HepG2 (cell line): Measurements from ENCODE around the gene NOP56. TPM values are rescaled to one million over a fixed set of nuclear protein-coding genes. Genes with fewer than 3 reads are reported as not detected.
A peak's percentile ranks its signal among the peaks of the same experiment; 100 is the strongest.

Source experiments
- BHLHE40 ChIP-seq: IDR thresholded peaks from 2 replicates; pipeline ENCODE4 v1.6.1; 2011; ENCODE audit warnings: low read length, improper control_type of control experiment
- FOXA1 ChIP-seq, 2 experiments: fragments of 450-650 bp in 1 of 2; sonication (generic) in 1 of 2; formaldehyde crosslinking in 1 of 2; IDR thresholded peaks; 2 replicates each; pipeline versions ENCODE4 v1.4.0 to v1.6.1; 2016 to 2020; ENCODE audit warnings: missing genetic modification reagents in 1 of 2
- FOXK1 ChIP-seq: sonication (generic); formaldehyde crosslinking; IDR thresholded peaks from 2 replicates; pipeline ENCODE4 v1.4.0; 2020; ENCODE audit warnings: low read depth, missing genetic modification reagents, borderline replicate concordance
- HCFC1 ChIP-seq: fragments of 150-350 bp; IDR thresholded peaks from 2 replicates; pipeline ENCODE4 v1.6.1; 2014; ENCODE audit warnings: low read depth, low read length
- MBNL3 ChIP-seq: fragments of 250-450 bp; sonication (Bioruptor Pico); conservative IDR thresholded peaks from 2 replicates; pipeline ENCODE4 v1.8.0; 2022; ENCODE audit warnings: mild to moderate bottlenecking, inconsistent platforms
- SAP130 ChIP-seq: IDR thresholded peaks from 2 replicates; pipeline ENCODE4 v1.6.1; 2016; ENCODE audit warnings: low read depth
- ZNF567 ChIP-seq: sonication (generic); formaldehyde crosslinking; IDR thresholded peaks from 2 replicates; pipeline ENCODE4 v1.8.1; 2023; ENCODE audit warnings: mild to moderate bottlenecking, missing genetic modification reagents, borderline replicate concordance
- polyA plus RNA-seq, 8 experiments: library from polyadenylated mRNA; depleted of rRNA in 3 of 8; stranded (reverse) in 7 of 8; unstranded in 1 of 8; fragments of >200 nt; fragmentation: Illumina TruSeq in 4 of 8; extraction: Trizol in 4 of 8; gene quantifications; 2 replicates each; pipeline versions ENCODE4 v1.2.1 to v1.2.3, GENCODE V29; 2011 to 2016; ENCODE audit warnings: low read depth in 4 of 8, missing spikeins in 1 of 8, mixed read lengths in 1 of 8; ENCODE audit not compliant: insufficient read depth in 1 of 8
- total RNA-seq, 5 experiments: library from RNA; depleted of rRNA; stranded (reverse); fragments of >200 nt; fragmentation: Illumina TruSeq; extraction: Trizol; gene quantifications; 2 replicates each; pipeline ENCODE4 v1.2.3, GENCODE V29; 2016; ENCODE audit warnings: low read depth in 1 of 5
- TF ChIP-seq, protein P1 (sequence below): IDR thresholded peaks from 2 replicates; pipeline ENCODE4 v1.6.1; 2012; ENCODE audit warnings: low read depth, low read length, improper control_type of control experiment
- TF ChIP-seq, protein P2 (sequence below): IDR thresholded peaks from 2 replicates; pipeline ENCODE4 v1.6.1; 2018; ENCODE audit warnings: missing genetic modification reagents, mild to moderate bottlenecking, missing compliant biosample characterization
- TF ChIP-seq, protein P3 (sequence below): sonication (generic); formaldehyde crosslinking; IDR thresholded peaks from 2 replicates; pipeline ENCODE4 v1.5.1; 2020; ENCODE audit warnings: mild to moderate bottlenecking, missing genetic modification reagents, borderline replicate concordance
- TF ChIP-seq, protein P4 (sequence below): sonication (generic); formaldehyde crosslinking; IDR thresholded peaks from 2 replicates; pipeline ENCODE4 v1.5.0; 2020; ENCODE audit warnings: missing genetic modification reagents

Gene NOP56
- total and polyA plus RNA-seq, 2 of the 13 experiments (the other 11 are each of a cell fraction or from before 2014, with no cell fraction given) = 369 to 1,116 TPM

DNA sequence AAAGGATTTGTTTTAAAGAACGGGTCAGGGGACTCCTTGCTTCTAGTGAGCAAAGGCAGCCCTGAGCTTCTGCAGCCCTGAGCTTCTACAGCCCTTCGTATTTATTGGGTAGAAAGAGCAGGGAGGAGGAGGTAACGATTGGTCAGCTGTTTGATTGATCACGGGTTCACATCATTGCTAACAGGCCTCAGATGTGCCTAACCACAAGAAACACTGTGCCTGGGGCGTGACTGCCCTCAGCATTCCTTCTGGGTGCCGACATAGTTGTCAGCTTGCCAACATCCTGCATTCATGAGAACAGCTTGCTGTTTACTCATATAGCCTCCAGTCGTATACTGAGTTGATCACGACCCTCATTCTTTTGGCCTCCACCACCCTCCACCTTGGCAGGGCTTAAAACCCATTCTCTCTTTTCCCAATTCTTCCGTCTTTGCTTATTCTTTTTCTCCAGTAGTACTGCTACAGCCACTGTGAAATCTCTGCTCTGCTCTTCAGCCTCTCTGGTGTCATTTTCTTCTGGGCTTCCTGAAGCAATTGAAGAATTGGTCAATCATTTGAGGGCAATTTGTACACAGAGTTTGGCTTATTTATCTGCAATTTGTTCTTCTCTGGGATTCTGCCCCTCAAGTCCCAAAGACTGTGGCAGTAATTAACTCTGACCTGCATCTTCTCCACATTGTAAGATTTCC, 25.4 kb upstream of the NOP56 start (continued):
- TF ChIP-seq BHLHE40 (peak; percentile 81), FOXK1 (CRISPR knock-in tag) (no peak), SAP130 (0 out of 2 replicates have a peak, but pooled peaks have one; percentile 11), ZNF567 (CRISPR knock-in tag) (no peak), FOXA1 (IDR thresholded peaks at IDR 0.05) (no peak), FOXA1 (CRISPR knock-in tag; IDR thresholded peaks at IDR 0.05) (peak; percentile 32; the same call in 1 of the 2 replicates), HCFC1 (no peak), MBNL3 (no peak)
- TF ChIP-seq, protein P1, sequence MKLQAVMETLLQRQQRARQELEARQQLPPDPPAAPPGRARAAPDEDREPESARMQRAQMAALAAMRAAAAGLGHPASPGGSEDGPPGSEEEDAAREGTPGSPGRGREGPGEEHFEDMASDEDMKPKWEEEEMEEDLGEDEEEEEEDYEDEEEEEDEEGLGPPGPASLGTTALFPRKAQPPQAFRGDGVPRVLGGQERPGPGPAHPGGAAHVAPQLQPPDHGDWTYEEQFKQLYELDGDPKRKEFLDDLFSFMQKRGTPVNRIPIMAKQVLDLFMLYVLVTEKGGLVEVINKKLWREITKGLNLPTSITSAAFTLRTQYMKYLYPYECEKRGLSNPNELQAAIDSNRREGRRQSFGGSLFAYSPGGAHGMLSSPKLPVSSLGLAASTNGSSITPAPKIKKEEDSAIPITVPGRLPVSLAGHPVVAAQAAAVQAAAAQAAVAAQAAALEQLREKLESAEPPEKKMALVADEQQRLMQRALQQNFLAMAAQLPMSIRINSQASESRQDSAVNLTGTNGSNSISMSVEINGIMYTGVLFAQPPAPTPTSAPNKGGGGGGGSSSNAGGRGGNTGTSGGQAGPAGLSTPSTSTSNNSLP = 0 out of 2 replicates have a peak, but pooled peaks have one; percentile 26
- TF ChIP-seq, protein P2, sequence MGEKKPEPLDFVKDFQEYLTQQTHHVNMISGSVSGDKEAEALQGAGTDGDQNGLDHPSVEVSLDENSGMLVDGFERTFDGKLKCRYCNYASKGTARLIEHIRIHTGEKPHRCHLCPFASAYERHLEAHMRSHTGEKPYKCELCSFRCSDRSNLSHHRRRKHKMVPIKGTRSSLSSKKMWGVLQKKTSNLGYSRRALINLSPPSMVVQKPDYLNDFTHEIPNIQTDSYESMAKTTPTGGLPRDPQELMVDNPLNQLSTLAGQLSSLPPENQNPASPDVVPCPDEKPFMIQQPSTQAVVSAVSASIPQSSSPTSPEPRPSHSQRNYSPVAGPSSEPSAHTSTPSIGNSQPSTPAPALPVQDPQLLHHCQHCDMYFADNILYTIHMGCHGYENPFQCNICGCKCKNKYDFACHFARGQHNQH (CRISPR knock-in tag) = no peak
- TF ChIP-seq, protein P3, sequence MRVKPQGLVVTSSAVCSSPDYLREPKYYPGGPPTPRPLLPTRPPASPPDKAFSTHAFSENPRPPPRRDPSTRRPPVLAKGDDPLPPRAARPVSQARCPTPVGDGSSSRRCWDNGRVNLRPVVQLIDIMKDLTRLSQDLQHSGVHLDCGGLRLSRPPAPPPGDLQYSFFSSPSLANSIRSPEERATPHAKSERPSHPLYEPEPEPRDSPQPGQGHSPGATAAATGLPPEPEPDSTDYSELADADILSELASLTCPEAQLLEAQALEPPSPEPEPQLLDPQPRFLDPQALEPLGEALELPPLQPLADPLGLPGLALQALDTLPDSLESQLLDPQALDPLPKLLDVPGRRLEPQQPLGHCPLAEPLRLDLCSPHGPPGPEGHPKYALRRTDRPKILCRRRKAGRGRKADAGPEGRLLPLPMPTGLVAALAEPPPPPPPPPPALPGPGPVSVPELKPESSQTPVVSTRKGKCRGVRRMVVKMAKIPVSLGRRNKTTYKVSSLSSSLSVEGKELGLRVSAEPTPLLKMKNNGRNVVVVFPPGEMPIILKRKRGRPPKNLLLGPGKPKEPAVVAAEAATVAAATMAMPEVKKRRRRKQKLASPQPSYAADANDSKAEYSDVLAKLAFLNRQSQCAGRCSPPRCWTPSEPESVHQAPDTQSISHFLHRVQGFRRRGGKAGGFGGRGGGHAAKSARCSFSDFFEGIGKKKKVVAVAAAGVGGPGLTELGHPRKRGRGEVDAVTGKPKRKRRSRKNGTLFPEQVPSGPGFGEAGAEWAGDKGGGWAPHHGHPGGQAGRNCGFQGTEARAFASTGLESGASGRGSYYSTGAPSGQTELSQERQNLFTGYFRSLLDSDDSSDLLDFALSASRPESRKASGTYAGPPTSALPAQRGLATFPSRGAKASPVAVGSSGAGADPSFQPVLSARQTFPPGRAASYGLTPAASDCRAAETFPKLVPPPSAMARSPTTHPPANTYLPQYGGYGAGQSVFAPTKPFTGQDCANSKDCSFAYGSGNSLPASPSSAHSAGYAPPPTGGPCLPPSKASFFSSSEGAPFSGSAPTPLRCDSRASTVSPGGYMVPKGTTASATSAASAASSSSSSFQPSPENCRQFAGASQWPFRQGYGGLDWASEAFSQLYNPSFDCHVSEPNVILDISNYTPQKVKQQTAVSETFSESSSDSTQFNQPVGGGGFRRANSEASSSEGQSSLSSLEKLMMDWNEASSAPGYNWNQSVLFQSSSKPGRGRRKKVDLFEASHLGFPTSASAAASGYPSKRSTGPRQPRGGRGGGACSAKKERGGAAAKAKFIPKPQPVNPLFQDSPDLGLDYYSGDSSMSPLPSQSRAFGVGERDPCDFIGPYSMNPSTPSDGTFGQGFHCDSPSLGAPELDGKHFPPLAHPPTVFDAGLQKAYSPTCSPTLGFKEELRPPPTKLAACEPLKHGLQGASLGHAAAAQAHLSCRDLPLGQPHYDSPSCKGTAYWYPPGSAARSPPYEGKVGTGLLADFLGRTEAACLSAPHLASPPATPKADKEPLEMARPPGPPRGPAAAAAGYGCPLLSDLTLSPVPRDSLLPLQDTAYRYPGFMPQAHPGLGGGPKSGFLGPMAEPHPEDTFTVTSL = no peak
- TF ChIP-seq, protein P4, sequence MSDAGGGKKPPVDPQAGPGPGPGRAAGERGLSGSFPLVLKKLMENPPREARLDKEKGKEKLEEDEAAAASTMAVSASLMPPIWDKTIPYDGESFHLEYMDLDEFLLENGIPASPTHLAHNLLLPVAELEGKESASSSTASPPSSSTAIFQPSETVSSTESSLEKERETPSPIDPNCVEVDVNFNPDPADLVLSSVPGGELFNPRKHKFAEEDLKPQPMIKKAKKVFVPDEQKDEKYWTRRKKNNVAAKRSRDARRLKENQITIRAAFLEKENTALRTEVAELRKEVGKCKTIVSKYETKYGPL (CRISPR knock-in tag) = no peak
